Neural cell (in vitro differentiated cells): ENCODE results near the gene SKOR1.

Experiments used
- EZH2 ChIP-seq: fragments of 200-600, 300-800 bp; shearing (Covaris generic), sonication (generic); IDR thresholded peaks from 2 replicates; pipeline ENCODE4 v1.6.1; 2014; ENCODE audit warnings: antibody characterized with exemption, low read length, borderline replicate concordance, mild to moderate bottlenecking; ENCODE audit not compliant: insufficient read depth, poor library complexity, severe bottlenecking
- SMC3 ChIP-seq: fragments of 450-650 bp; conservative IDR thresholded peaks from 2 replicates; pipeline ENCODE4 v1.6.1; 2014; ENCODE audit warnings: antibody characterized with exemption, mild to moderate bottlenecking, moderate library complexity; ENCODE audit not compliant: poor library complexity
- TF ChIP-seq, protein P1 (sequence below): fragments of 450-650 bp; IDR thresholded peaks from 2 replicates; pipeline ENCODE4 v1.5.1; 2014; ENCODE audit warnings: antibody characterized with exemption, mild to moderate bottlenecking, moderate library complexity; ENCODE audit not compliant: poor library complexity, severe bottlenecking

DNA sequence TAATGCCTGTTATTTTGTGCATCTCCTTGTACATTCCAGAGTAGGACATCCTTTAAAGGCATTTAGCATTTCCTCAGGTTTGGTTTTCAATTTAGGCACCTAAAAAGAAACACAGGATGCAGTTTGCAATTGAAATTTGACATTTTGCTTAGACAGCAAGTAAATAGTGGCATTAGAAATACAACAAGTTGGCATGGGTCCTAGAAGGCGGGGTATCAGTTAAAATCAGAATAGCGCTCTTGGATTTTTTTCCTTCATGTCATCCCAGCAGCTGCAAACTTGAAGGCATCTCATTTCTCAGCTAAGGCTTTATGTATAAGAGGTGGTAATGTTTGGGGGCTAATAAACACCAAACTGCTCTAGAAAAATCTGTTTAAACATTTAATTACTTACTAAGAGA lies 47.5 kb upstream of the SKOR1 start:
- TF ChIP-seq EZH2: no peak
- TF ChIP-seq, protein P1, sequence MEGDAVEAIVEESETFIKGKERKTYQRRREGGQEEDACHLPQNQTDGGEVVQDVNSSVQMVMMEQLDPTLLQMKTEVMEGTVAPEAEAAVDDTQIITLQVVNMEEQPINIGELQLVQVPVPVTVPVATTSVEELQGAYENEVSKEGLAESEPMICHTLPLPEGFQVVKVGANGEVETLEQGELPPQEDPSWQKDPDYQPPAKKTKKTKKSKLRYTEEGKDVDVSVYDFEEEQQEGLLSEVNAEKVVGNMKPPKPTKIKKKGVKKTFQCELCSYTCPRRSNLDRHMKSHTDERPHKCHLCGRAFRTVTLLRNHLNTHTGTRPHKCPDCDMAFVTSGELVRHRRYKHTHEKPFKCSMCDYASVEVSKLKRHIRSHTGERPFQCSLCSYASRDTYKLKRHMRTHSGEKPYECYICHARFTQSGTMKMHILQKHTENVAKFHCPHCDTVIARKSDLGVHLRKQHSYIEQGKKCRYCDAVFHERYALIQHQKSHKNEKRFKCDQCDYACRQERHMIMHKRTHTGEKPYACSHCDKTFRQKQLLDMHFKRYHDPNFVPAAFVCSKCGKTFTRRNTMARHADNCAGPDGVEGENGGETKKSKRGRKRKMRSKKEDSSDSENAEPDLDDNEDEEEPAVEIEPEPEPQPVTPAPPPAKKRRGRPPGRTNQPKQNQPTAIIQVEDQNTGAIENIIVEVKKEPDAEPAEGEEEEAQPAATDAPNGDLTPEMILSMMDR: no peak
- no peak for TF ChIP-seq SMC3
